Measurements from ENCODE around the gene YEATS2. TPM values are rescaled to one million over a fixed set of nuclear protein-coding genes. Genes with fewer than 3 reads are reported as not detected.

Gene YEATS2
- total RNA-seq, 3 donors from 2014 or later (not counting 1 experiment from before 2014, with no cell fraction given): 23.1 to 25.8 (median 25.2) TPM

- Mint-ChIP-seq H3K27me3 (ENCODE audit: low read depth in 2 of 2) (no peaks in the 10 kb centered on the region), H3K9me3 (no peaks in the 10 kb centered on the region), H3K36me3 (no peaks in the 10 kb centered on the region), H3K27ac (peak overlapping the region in 1 of 2 donors; percentile 11), H3K4me1 (peaks cover 11 to 16% of the 10 kb centered on the region in 2 donors), H3K4me3 (peak overlapping the region; percentile 64)
- Histone ChIP-seq H3K27ac (ENCODE audit: low read length) (no peak overlapping the region), H3K36me3 (ENCODE audit: control insufficient read depth, insufficient read depth, low read length) (peaks cover 16% of the 10 kb centered on the region), H3K4me1 (ENCODE audit: control insufficient read depth, insufficient read depth, low read length) (peaks cover 8% of the 10 kb centered on the region), H3K4me3 (ENCODE audit: low read length) (no peak overlapping the region), H3K9me3 (ENCODE audit: control insufficient read depth, insufficient read depth, low read length) (no peaks in the 10 kb centered on the region), H3K27me3 (ENCODE audit: control insufficient read depth, insufficient read depth, low read length) (no peaks in the 10 kb centered on the region)
- no peak for TF ChIP-seq CTCF (IDR thresholded peaks at IDR 0.05)
- DNase-seq: peak in 1 of 2 donors; percentile 13
- WGBS (ENCODE audit: insufficient coverage): 96% methylated on average over 14 of the region's 14 CpGs
- intact Hi-C loops (cut with micrococcal nuclease): no loop called here
- no peak for ATAC-seq
Observed at GRCh38 chr3:183826448-183827250, 129.1 kb downstream of the YEATS2 start.

GRCh38 chr3:183827809-183828537 lies 130.4 kb downstream of the YEATS2 start:
- intact Hi-C loops (cut with micrococcal nuclease): no loop called here
- peaks cover 22% of the 10 kb centered on the region for H3K36me3 ChIP-seq (ENCODE audit: control insufficient read depth, insufficient read depth, low read length)

GRCh38 chr3:183828538-183828870 lies 130.9 kb downstream of the YEATS2 start:
- Mint-ChIP-seq H3K27me3 (ENCODE audit: low read depth in 2 of 2) (no peaks in the 10 kb centered on the region), H3K4me1 (peaks cover 11% of the 10 kb centered on the region in 2 donors), H3K36me3 (no peaks in the 10 kb centered on the region), H3K27ac (no peak overlapping the region), H3K4me3 (no peak overlapping the region), H3K9me3 (no peaks in the 10 kb centered on the region)
- intact Hi-C loops (cut with micrococcal nuclease): no loop called here
- no peak for TF ChIP-seq CTCF (IDR thresholded peaks at IDR 0.05)
- no peak for ATAC-seq
- H3K4me1 ChIP-seq (ENCODE audit: control insufficient read depth, insufficient read depth, low read length): peaks cover 8% of the 10 kb centered on the region
- peaks cover 27% of the 10 kb centered on the region for H3K36me3 ChIP-seq (ENCODE audit: control insufficient read depth, insufficient read depth, low read length)
- over 99% methylated on average over 7 of the region's 7 CpGs for WGBS (ENCODE audit: insufficient coverage)
- H3K27me3 ChIP-seq (ENCODE audit: control insufficient read depth, insufficient read depth, low read length): no peaks in the 10 kb centered on the region
- no peak overlapping the region for H3K27ac ChIP-seq (ENCODE audit: low read length)
- H3K4me3 ChIP-seq (ENCODE audit: low read length): no peak overlapping the region
- DNase-seq: no peak
- H3K9me3 ChIP-seq (ENCODE audit: control insufficient read depth, insufficient read depth, low read length): no peaks in the 10 kb centered on the region

More at GRCh38 chr3:183827809-183828537, 130.4 kb downstream of the YEATS2 start:
- Histone ChIP-seq H3K27me3 (ENCODE audit: control insufficient read depth, insufficient read depth, low read length) (no peaks in the 10 kb centered on the region), H3K4me1 (ENCODE audit: control insufficient read depth, insufficient read depth, low read length) (peaks cover 8% of the 10 kb centered on the region), H3K27ac (ENCODE audit: low read length) (no peak overlapping the region), H3K9me3 (ENCODE audit: control insufficient read depth, insufficient read depth, low read length) (no peaks in the 10 kb centered on the region), H3K4me3 (ENCODE audit: low read length) (no peak overlapping the region)
- ATAC-seq (no peak), DNase-seq (no peak)
- Mint-ChIP-seq H3K9me3 (no peaks in the 10 kb centered on the region), H3K27ac (no peak overlapping the region), H3K4me1 (peaks cover 11% of the 10 kb centered on the region in 2 donors), H3K4me3 (no peak overlapping the region), H3K36me3 (no peaks in the 10 kb centered on the region), H3K27me3 (ENCODE audit: low read depth in 2 of 2) (no peaks in the 10 kb centered on the region)
- TF ChIP-seq CTCF (IDR thresholded peaks at IDR 0.05): no peak
- 93% methylated on average over 14 of the region's 14 CpGs for WGBS (ENCODE audit: insufficient coverage)
